ENCODE data around the gene COL4A6. TPM values are rescaled to one million over a fixed set of nuclear protein-coding genes. Genes with fewer than 3 reads are reported as not detected.

Gene COL4A6
- total and polyA plus RNA-seq, 8 donors, result 0.58 to 30.8 (median 9.0) TPM

DNA sequence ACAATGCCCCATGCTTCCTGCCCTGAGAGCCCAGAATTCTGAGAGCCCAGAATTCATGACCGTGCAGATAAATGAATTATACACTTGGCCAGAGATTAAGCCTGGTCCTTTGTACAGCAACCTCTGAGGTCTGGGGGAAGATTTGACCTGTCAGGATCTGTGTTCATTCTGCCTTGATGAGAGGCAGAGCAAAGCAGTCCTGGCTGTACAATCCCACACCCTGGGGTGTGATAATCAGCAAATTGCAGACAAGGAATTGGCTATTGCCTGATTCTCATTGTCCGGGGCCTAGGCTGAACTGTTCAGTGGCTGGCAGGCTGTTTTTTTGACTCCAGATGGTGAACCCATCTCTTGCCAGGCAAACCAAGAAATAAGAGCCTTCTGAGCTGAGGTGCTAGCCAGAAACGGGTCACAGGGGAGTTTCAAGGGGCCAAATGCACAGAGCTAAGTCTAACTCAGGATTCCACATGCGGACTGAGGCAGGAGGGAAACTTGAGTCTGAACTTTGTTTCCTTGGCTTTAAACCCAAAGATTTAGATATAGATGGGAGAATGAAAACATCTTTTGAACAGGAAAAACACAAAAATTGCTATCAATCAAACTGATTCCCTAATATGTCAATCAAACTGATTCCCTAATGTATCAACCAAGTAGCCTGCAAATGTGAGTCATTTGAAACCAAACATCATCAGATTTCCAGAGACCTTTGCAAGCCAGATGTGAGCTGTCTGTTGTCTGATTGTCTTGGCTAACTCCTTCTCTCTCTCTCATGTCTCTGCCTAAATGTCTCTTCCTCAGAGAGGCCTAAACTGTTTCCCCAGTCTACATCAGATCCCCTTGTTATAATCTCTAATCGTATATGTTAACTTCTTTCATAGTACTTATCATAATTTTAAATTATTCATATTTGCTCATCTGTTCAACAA, 187.3 kb downstream of the COL4A6 start:
- intact Hi-C loops (cut with DNase I; ENCODE audit: low total_unique reads), result no loop called here
- no peak for DNase-seq
- no peaks in the 10 kb centered on the region for H3K36me3 ChIP-seq
- peaks cover 0 to 12% (median 4%) of the 10 kb centered on the region in 4 donors for H3K9me3 ChIP-seq
- H3K27ac ChIP-seq, result no peak overlapping the region
- H3K27me3 ChIP-seq, result no peaks in the 10 kb centered on the region
- WGBS, 5 donors, result 66 to 75% (median 70%) methylated on average over 3 to 5 of the region's 5 CpGs
- TF ChIP-seq POLR2A (IDR thresholded peaks at IDR 0.05), result no peak
- TF ChIP-seq EP300 (IDR thresholded peaks at IDR 0.05), result no peak
- TF ChIP-seq POLR2AphosphoS5 (IDR thresholded peaks at IDR 0.05), result no peak
- TF ChIP-seq, protein P1, sequence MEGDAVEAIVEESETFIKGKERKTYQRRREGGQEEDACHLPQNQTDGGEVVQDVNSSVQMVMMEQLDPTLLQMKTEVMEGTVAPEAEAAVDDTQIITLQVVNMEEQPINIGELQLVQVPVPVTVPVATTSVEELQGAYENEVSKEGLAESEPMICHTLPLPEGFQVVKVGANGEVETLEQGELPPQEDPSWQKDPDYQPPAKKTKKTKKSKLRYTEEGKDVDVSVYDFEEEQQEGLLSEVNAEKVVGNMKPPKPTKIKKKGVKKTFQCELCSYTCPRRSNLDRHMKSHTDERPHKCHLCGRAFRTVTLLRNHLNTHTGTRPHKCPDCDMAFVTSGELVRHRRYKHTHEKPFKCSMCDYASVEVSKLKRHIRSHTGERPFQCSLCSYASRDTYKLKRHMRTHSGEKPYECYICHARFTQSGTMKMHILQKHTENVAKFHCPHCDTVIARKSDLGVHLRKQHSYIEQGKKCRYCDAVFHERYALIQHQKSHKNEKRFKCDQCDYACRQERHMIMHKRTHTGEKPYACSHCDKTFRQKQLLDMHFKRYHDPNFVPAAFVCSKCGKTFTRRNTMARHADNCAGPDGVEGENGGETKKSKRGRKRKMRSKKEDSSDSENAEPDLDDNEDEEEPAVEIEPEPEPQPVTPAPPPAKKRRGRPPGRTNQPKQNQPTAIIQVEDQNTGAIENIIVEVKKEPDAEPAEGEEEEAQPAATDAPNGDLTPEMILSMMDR (IDR thresholded peaks at IDR 0.05), result no peak
- no peaks in the 10 kb centered on the region for H3K4me1 ChIP-seq
- no peak overlapping the region for H3K4me3 ChIP-seq

DNA sequence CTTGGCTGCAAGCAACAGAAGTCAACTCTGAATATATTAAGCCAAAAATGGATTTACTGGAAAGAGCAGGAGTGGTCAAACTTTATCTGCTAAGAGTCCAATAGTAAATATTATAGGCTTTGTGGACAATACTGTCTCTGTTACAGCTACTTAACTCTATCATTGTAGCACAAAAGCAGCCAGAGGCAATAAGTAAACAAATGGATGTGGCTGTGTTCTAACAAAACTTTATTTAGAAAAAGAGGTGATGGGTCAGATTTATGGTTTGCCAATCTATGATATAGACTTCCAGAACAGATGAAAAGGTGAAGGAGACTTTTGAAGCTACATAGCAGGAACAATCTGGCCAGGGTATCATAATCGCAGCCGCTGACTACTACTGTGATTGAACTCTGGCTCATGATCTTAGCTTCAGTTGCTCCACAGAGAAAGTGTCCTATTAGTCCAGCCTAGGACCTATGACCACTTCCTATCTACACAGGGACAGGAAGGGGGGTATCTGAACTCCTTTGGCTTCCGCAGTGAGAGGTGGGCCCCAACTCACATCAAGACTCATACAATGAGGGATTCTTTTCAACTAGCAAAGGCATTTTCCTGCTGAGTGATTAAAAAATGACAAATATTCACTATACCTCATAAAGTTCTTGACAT, 191.8 kb downstream of the COL4A6 start:
- 54 to 76% (median 71%) methylated on average over 3 of the region's 3 CpGs for WGBS, 5 donors
- Histone ChIP-seq H3K27ac (no peak overlapping the region), H3K9me3 (no peaks in the 10 kb centered on the region), H3K27me3 (peaks cover 0 to 4% (median 0%) of the 10 kb centered on the region in 3 donors), H3K36me3 (no peaks in the 10 kb centered on the region), H3K4me3 (no peak overlapping the region), H3K4me1 (no peaks in the 10 kb centered on the region)
- intact Hi-C loops (cut with DNase I; ENCODE audit: low total_unique reads), result no loop called here
- DNase-seq, result no peak
- TF ChIP-seq POLR2A (IDR thresholded peaks at IDR 0.05), result no peak
- no peak for TF ChIP-seq EP300 (IDR thresholded peaks at IDR 0.05)
- TF ChIP-seq, protein P1 (IDR thresholded peaks at IDR 0.05), result no peak
- no peak for TF ChIP-seq POLR2AphosphoS5 (IDR thresholded peaks at IDR 0.05)

DNA sequence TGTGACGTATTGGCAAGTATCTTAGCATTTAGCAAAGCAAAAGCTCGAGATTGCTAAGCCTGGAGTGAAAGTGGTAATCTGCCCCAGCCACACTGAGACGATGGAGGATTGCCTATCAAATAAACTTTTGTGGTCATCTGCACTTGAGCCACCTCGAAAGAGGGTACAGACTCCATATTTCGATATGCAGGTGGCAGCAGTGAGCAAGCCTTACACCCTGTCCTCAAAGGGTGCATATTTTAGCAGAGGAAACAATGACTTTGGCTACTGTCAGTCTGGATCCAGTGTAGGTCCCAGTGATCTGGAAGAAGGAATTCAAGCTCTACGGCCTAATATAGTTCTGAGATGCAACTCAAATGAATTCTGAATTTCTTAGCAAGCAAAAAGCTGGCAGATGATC, 192.8 kb downstream of the COL4A6 start:
- WGBS, 5 donors, result 45 to 87% (median 61%) methylated on average over 6 of the region's 6 CpGs
- intact Hi-C loops (cut with DNase I; ENCODE audit: low total_unique reads), result no loop called here
- H3K27me3 ChIP-seq, result peaks cover 0 to 4% (median 0%) of the 10 kb centered on the region in 3 donors

DNA sequence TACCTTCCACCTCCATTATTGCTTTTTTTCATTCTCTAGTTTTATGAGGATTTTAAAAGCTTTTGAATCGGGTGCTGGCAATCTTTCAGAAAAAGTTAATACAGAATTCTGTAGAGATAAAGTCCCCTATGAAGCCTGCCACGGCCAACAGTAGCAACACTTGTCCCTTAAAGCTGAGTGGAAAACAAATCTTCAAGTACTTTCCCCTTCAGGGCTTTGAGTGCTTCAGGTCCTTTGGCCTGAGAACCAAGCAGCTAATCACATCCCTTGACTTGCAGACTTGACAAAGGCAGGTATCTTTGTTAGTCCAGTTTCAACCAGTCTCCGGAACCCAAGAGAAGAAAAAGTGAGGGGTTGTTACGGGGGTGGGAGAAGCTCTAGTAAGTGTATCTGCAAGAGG, 202.2 kb downstream of the COL4A6 start:
- TF ChIP-seq POLR2A (IDR thresholded peaks at IDR 0.05) (no peak), EP300 (IDR thresholded peaks at IDR 0.05) (no peak), POLR2AphosphoS5 (IDR thresholded peaks at IDR 0.05) (no peak)
- TF ChIP-seq, protein P1 (IDR thresholded peaks at IDR 0.05), result no peak
- H3K27me3 ChIP-seq, result peaks cover 0 to 3% (median 0%) of the 10 kb centered on the region in 3 donors
- WGBS, 5 donors, result 62 to 78% (median 71%) methylated on average over 4 of the region's 4 CpGs

More for the DNA sequence above, 192.8 kb downstream of the COL4A6 start:
- H3K36me3 ChIP-seq, result no peaks in the 10 kb centered on the region
- no peak overlapping the region for H3K27ac ChIP-seq
- H3K9me3 ChIP-seq, result no peaks in the 10 kb centered on the region
- TF ChIP-seq EP300 (IDR thresholded peaks at IDR 0.05) (no peak), POLR2A (IDR thresholded peaks at IDR 0.05) (no peak), POLR2AphosphoS5 (IDR thresholded peaks at IDR 0.05) (no peak)
- TF ChIP-seq, protein P1 (IDR thresholded peaks at IDR 0.05), result no peak
- DNase-seq, result no peak
- no peaks in the 10 kb centered on the region for H3K4me1 ChIP-seq
- H3K4me3 ChIP-seq, result no peak overlapping the region

More for the DNA sequence above, 202.2 kb downstream of the COL4A6 start:
- DNase-seq, result no peak
- Histone ChIP-seq H3K4me3 (no peak overlapping the region), H3K36me3 (no peaks in the 10 kb centered on the region), H3K27ac (no peak overlapping the region), H3K4me1 (no peaks in the 10 kb centered on the region), H3K9me3 (no peaks in the 10 kb centered on the region)
- intact Hi-C loops (cut with DNase I; ENCODE audit: low total_unique reads), result no loop called here
